NB4 (cell line): ENCODE data around the gene SYT2.
A peak's percentile ranks its signal among the peaks of the same experiment; 100 is the strongest.
"Not testable (repeated sequence)": the region's sequence is repeated elsewhere in the genome, so short reads cannot be mapped to it uniquely, and the experiment has no call there.

Experiments
- DNase-seq: peaks from one replicate; pipeline ENCODE4 v3.0.0; 2010; ENCODE audit warnings: low read depth
- H3K4me3 ChIP-seq: one replicate; pipeline ENCODE4 v1.5.1; 2011; ENCODE audit warnings: mild to moderate bottlenecking, low read depth, low read length, moderate library complexity
- CTCF ChIP-seq: IDR thresholded peaks from one replicate; pipeline ENCODE4 v1.5.1; 2012; ENCODE audit warnings: low read depth, low read length
- MAX ChIP-seq: IDR thresholded peaks from 2 replicates; pipeline ENCODE4 v1.6.1; 2011; ENCODE audit warnings: low read depth, low read length
- MYC ChIP-seq: IDR thresholded peaks from 2 replicates; pipeline ENCODE4 v1.6.1; 2011; ENCODE audit warnings: low read depth, low read length
- POLR2A ChIP-seq: IDR thresholded peaks from 2 replicates; pipeline ENCODE4 v1.6.1; 2011; ENCODE audit warnings: mild to moderate bottlenecking; ENCODE audit not compliant: insufficient read length; ENCODE audit errors: extremely low read depth

SYT2 gene

GRCh38 chr1:202627841-202628565 is 82.3 kb downstream of the SYT2 start:
- H3K4me3 ChIP-seq = no peak overlapping the region
- TF ChIP-seq MYC (no peak), CTCF (no peak), POLR2A (no peak), MAX (no peak)
- DNase-seq = no peak

GRCh38 chr1:202627036-202627435 is 83.2 kb downstream of the SYT2 start:
- H3K4me3 ChIP-seq = not testable (repeated sequence)
- peak; percentile 72 for DNase-seq

- DNase-seq = peak; percentile 87
- TF ChIP-seq CTCF (peak; percentile 63), MAX (peak; percentile 33; the same call in 1 of the 2 replicates), POLR2A (no peak), MYC (no peak)
- no peak overlapping the region for H3K4me3 ChIP-seq
Observed at GRCh38 chr1:202625416-202626360, 84.6 kb downstream of the SYT2 start.

- TF ChIP-seq MYC (no peak), MAX (no peak), POLR2A (no peak), CTCF (no peak)
- DNase-seq = no peak
- no peak overlapping the region for H3K4me3 ChIP-seq
Observed at GRCh38 chr1:202624781-202625108, 85.5 kb downstream of the SYT2 start.

GRCh38 chr1:202624088-202624780 is 86.0 kb downstream of the SYT2 start:
- DNase-seq = no peak
- no peak for TF ChIP-seq MAX
- no peak overlapping the region for H3K4me3 ChIP-seq

GRCh38 chr1:202623476-202623875 is 86.8 kb downstream of the SYT2 start:
- H3K4me3 ChIP-seq = not testable (repeated sequence)
- peak; percentile 59 for DNase-seq

- TF ChIP-seq CTCF (no peak), POLR2A (no peak), MAX (no peak), MYC (no peak)
- peak; percentile 80 for DNase-seq
- no peak overlapping the region for H3K4me3 ChIP-seq
Observed at GRCh38 chr1:202623075-202623474, 87.2 kb downstream of the SYT2 start.
